Epithelial cell of proximal tubule (primary cell): ENCODE data around the gene GAPVD1. TPM values are rescaled to one million over a fixed set of nuclear protein-coding genes. Genes with fewer than 3 reads are reported as not detected.
"Not testable (repeated sequence)": the region's sequence is repeated elsewhere in the genome, so short reads cannot be mapped to it uniquely, and the experiment has no call there.

Source experiments
- DNase-seq: peaks from one replicate; pipeline ENCODE4 v3.0.0-alpha.2; 2011; ENCODE audit warnings: low read depth
- H3K4me3 ChIP-seq: 2 replicates; pipeline ENCODE4 v1.5.1; 2011; ENCODE audit warnings: low read depth, mild to moderate bottlenecking, low read length
- CTCF ChIP-seq: conservative IDR thresholded peaks from 2 replicates; pipeline ENCODE4 v1.5.1; 2012; ENCODE audit warnings: low read depth, mild to moderate bottlenecking, low read length
- total RNA-seq: library from RNA; depleted of rRNA; stranded (reverse); fragments of >200 nt; gene quantifications from 2 replicates; pipeline ENCODE4 v1.2.3, GENCODE V29; 2015

Gene GAPVD1
- 18.2 and 20.8 TPM in 2 replicates for total RNA-seq

- peak within 1 kb of the TSS; percentile 100 for H3K4me3 ChIP-seq
- peak; percentile 26 for TF ChIP-seq CTCF
- no peak for DNase-seq
Measured at GRCh38 chr9:125261501-125262293, at the start of gene GAPVD1. GAPVD1 (plus strand) TSS chr9:125261826; CDS start chr9:125298922, 37,096 bp downstream.

GRCh38 chr9:125214186-125214585 lies 47.4 kb upstream of the GAPVD1 start:
- H3K4me3 ChIP-seq, result no peak overlapping the region
- DNase-seq, result no peak
- TF ChIP-seq CTCF, result no peak

- TF ChIP-seq CTCF, result no peak
- no peak overlapping the region for H3K4me3 ChIP-seq
- no peak for DNase-seq
Measured at GRCh38 chr9:125218621-125219020, 43.0 kb upstream of the GAPVD1 start.

- DNase-seq, H3K4me3 ChIP-seq: not testable (repeated sequence)
Measured at GRCh38 chr9:125224858-125225257, 36.8 kb upstream of the GAPVD1 start.

GRCh38 chr9:125227761-125228160 lies 33.9 kb upstream of the GAPVD1 start:
- H3K4me3 ChIP-seq, result no peak overlapping the region
- TF ChIP-seq CTCF, result no peak
- DNase-seq, result no peak

GRCh38 chr9:125233678-125234077 lies 27.9 kb upstream of the GAPVD1 start:
- H3K4me3 ChIP-seq, result no peak overlapping the region
- peak; percentile 96 for DNase-seq
- no peak for TF ChIP-seq CTCF

GRCh38 chr9:125234099-125234498 lies 27.5 kb upstream of the GAPVD1 start:
- not testable (repeated sequence) for DNase-seq, H3K4me3 ChIP-seq

GRCh38 chr9:125235804-125236519 lies 25.7 kb upstream of the GAPVD1 start:
- H3K4me3 ChIP-seq, result peak overlapping the region; percentile 17
- DNase-seq, result no peak
- TF ChIP-seq CTCF, result no peak

- DNase-seq, result not testable (repeated sequence)
- peak overlapping the region; percentile 17 for H3K4me3 ChIP-seq
Measured at GRCh38 chr9:125236520-125237159, 25.0 kb upstream of the GAPVD1 start.
